ENCODE measurements around the gene KMT2A. TPM values are rescaled to one million over a fixed set of nuclear protein-coding genes. Genes with fewer than 3 reads are reported as not detected.
A peak's percentile ranks its signal among the peaks of the same experiment; 100 is the strongest.

The KMT2A gene
- total and polyA plus RNA-seq, 7 donors = 5.3 to 93.9 (median 42.9) TPM

- Histone ChIP-seq H3K27ac (no peak overlapping the region), H3K4me3 (no peak overlapping the region), H3K4me1 (peaks cover 0 to 30% (median 19%) of the 10 kb centered on the region in 4 donors), H3K27me3 (no peaks in the 10 kb centered on the region), H3K36me3 (peaks cover under 1 to 36% (median 21%) of the 10 kb centered on the region in 4 donors), H3K9me3 (no peaks in the 10 kb centered on the region)
- TF ChIP-seq CTCF (IDR thresholded peaks at IDR 0.05) = no peak
- no peak for TF ChIP-seq POLR2A (IDR thresholded peaks at IDR 0.05)
- no peak for TF ChIP-seq POLR2AphosphoS5 (IDR thresholded peaks at IDR 0.05)
- no peak for TF ChIP-seq EP300 (IDR thresholded peaks at IDR 0.05)
- intact Hi-C loops (cut with DNase I) = no loop called here
- DNase-seq = no peak
- WGBS, 2 donors = 44 to 69% methylated on average over 2 of the region's 2 CpGs
Measured at GRCh38 chr11:118526688-118527087, 90.4 kb downstream of the KMT2A start.

GRCh38 chr11:118527109-118527508, 90.8 kb downstream of the KMT2A start, which contains the start of gene TTC36:
TTC36 (plus strand) TSS chr11:118527474; CDS start chr11:118527495, 21 bp downstream.
- H3K4me3 ChIP-seq = no peak within 1 kb of the TSS
- no peak for DNase-seq
- no peak for TF ChIP-seq CTCF (IDR thresholded peaks at IDR 0.05)
- no peak for TF ChIP-seq EP300 (IDR thresholded peaks at IDR 0.05)
- no peak for TF ChIP-seq POLR2A (IDR thresholded peaks at IDR 0.05)
- TF ChIP-seq POLR2AphosphoS5 (IDR thresholded peaks at IDR 0.05) = no peak
- H3K27me3 ChIP-seq = no peaks in the 10 kb centered on the region
- 67 to 74% methylated on average over 3 of the region's 3 CpGs for WGBS, 2 donors
- peaks cover 0 to 33% (median 23%) of the 10 kb centered on the region in 4 donors for H3K4me1 ChIP-seq
- H3K9me3 ChIP-seq = no peaks in the 10 kb centered on the region
- H3K36me3 ChIP-seq = peaks cover 0 to 31% (median 17%) of the 10 kb centered on the region in 4 donors
- intact Hi-C loops (cut with DNase I) = no loop called here
- H3K27ac ChIP-seq = no peak within 1 kb of the TSS

DNA sequence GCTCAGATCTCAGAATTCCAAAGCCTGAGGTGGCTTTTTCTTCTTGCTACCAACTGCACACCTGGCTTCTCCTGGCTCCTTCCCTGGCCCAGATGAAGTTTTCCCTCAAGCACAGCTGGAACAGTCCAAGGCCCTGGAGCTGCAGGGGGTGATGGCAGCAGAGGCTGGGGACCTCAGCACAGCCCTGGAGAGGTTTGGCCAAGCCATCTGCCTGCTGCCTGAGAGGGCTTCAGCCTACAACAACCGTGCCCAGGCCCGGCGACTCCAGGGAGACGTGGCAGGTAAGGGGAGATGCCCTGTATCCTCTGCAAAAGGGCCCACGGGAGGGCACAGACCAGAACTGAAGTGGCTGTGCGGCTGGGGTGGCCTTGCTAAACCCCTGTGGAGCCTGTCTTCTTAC, 92.2 kb downstream of the KMT2A start:
- 94 to 95% methylated on average over 6 of the region's 6 CpGs for WGBS, 2 donors
- intact Hi-C loops (cut with DNase I) = no loop called here

DNA sequence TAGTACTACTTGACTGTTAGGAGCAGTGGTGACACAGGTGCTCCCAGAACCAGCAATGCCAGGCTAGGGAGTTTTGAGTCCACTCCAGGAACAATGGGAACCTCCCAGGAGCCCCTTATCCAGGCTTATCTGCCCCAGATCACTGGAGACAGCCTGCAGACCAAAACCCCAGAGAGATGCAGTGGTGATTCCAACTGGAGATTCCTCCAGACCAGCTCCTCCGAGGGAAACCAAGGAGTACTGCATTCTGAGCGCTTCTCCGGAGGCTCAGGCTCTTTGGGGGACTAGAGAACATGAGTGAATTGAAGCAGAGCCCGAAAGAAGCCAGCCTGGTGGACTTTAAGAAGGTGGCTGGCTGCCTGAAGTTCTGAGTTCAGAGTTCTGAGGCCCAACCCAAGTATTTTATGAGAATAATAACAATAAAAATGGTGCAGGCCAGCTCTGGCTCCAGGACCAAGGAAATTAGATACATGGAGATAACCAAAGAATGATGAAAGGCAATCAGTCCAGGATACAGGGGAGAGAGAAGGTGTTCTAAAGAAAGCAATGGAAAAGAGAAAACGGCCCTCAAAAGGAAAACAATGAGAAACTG, 93.4 kb downstream of the KMT2A start:
- H3K9me3 ChIP-seq = no peaks in the 10 kb centered on the region
- 52 to 74% methylated on average over 5 of the region's 5 CpGs for WGBS, 2 donors

More for the DNA sequence above, 92.2 kb downstream of the KMT2A start:
- H3K9me3 ChIP-seq = no peaks in the 10 kb centered on the region
- H3K27ac ChIP-seq = no peak overlapping the region
- no peaks in the 10 kb centered on the region for H3K27me3 ChIP-seq
- no peak overlapping the region for H3K4me3 ChIP-seq
- no peak for DNase-seq
- no peak for TF ChIP-seq CTCF (IDR thresholded peaks at IDR 0.05)
- no peak for TF ChIP-seq POLR2AphosphoS5 (IDR thresholded peaks at IDR 0.05)
- H3K36me3 ChIP-seq = peaks cover 0 to 17% (median 4%) of the 10 kb centered on the region in 4 donors
- H3K4me1 ChIP-seq = peaks cover 0 to 28% (median 20%) of the 10 kb centered on the region in 4 donors

DNA sequence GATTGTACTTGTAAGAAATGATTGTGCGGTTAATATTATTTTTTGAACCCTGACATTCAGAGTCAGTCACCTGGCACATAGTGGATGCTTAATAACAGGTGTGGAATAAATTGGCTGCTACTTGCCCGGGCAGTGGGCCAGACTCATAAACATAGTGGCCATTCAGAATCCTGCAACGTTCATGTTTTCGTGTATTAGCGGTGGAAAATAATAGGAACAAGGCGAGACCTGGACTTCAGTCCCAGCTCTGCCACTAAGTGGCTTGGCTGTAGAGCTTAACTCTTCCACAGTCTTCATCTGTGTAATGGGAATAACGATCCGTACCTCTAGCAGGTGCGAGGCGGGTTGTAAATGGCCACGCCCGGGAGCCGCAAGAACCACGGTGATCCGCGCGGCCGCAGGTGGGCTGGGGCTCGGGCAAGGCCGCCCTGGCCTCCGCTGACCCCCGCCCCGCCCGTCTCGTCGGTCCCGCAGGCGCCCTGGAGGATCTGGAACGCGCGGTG, 93.9 kb downstream of the KMT2A start:
- DNase-seq = no peak
- Histone ChIP-seq H3K27ac (peak overlapping the region; percentile 77 to 89 (median 83)), H3K27me3 (no peaks in the 10 kb centered on the region), H3K9me3 (no peaks in the 10 kb centered on the region), H3K36me3 (peaks cover 0 to 13% (median 0%) of the 10 kb centered on the region in 4 donors), H3K4me3 (peak overlapping the region; percentile 74 to 91 (median 77)), H3K4me1 (peaks cover 0 to 28% (median 20%) of the 10 kb centered on the region in 4 donors)
- WGBS, 2 donors = 2 to 5% methylated on average over 31 of the region's 31 CpGs
- intact Hi-C loops (cut with DNase I) = no loop called here
- TF ChIP-seq POLR2AphosphoS5 (IDR thresholded peaks at IDR 0.05) = no peak
- TF ChIP-seq EP300 (IDR thresholded peaks at IDR 0.05) = no peak
- no peak for TF ChIP-seq CTCF (IDR thresholded peaks at IDR 0.05)
- no peak for TF ChIP-seq POLR2A (IDR thresholded peaks at IDR 0.05)

More for the DNA sequence above, 93.4 kb downstream of the KMT2A start:
- DNase-seq = no peak
- no peak for TF ChIP-seq EP300 (IDR thresholded peaks at IDR 0.05)
- H3K27me3 ChIP-seq = no peaks in the 10 kb centered on the region
- intact Hi-C loops (cut with DNase I) = no loop called here
- peaks cover 0 to 13% (median 0%) of the 10 kb centered on the region in 4 donors for H3K36me3 ChIP-seq
- H3K27ac ChIP-seq = peak overlapping the region in 1 of 4 donors; percentile 82
- peaks cover 0 to 28% (median 20%) of the 10 kb centered on the region in 4 donors for H3K4me1 ChIP-seq
- H3K4me3 ChIP-seq = peak overlapping the region in 3 of 4 donors; percentile 74 to 91 (median 77)

All from sigmoid colon (tissue), 7 donors.